B cell (primary cell): Measurements from ENCODE around the gene BIRC7. TPM values are rescaled to one million over a fixed set of nuclear protein-coding genes. Genes with fewer than 3 reads are reported as not detected.
"Not testable (repeated sequence)": the region's sequence is repeated elsewhere in the genome, so short reads cannot be mapped to it uniquely, and the experiment has no call there.

Experiments
- ATAC-seq: fragments of 200-7000 bp; cut with Tn5 transposase; one replicate; pipeline ENCODE4 v1.10.0; 2021; ENCODE audit warnings: low read depth, mild to moderate bottlenecking, moderate number of reproducible peaks, moderate library complexity
- CTCF ChIA-PET: fragments of 350-600 bp; sonication (Branson Sonifier 250); formaldehyde crosslinking; loops from one replicate; lab custom pipeline; 2021; ENCODE audit warnings: antibody characterized with exemption, inconsistent platforms; lab: Charles Lee
- POLR2A ChIA-PET: fragments of 350-600 bp; sonication (Branson Sonifier 250); formaldehyde crosslinking; loops from one replicate; lab custom pipeline; 2021; ENCODE audit warnings: antibody characterized with exemption; lab: Charles Lee
- DNase-seq: peaks from one replicate; pipeline ENCODE4 v3.0.0; 2013
- H2AFZ ChIP-seq: 2 replicates; pipeline ENCODE4 v1.6.1; 2012; ENCODE audit warnings: mild to moderate bottlenecking, low read depth, low read length; ENCODE audit not compliant: insufficient read depth, poor library complexity, severe bottlenecking
- H3K27ac ChIP-seq, 2 donors: 1 replicate in 1 of 2; 2 replicates in 1 of 2; pipeline ENCODE4 v1.5.1; 2012 to 2013; ENCODE audit warnings: low read length in 2 of 2, mild to moderate bottlenecking in 2 of 2, moderate library complexity in 1 of 2
- H3K27me3 ChIP-seq, 4 experiments: fragments of 200-600 bp in 1 of 4; sonication (generic) in 1 of 4; replicated peaks in 1 of 4; 1 replicate in 2 of 4; 2 replicates in 2 of 4; pipeline versions ENCODE4 v1.6.1 to v1.7.0; 2013 to 2016; ENCODE audit warnings: low read length in 3 of 4, mild to moderate bottlenecking in 2 of 4, mixed read lengths in 1 of 4, moderate library complexity in 1 of 4; ENCODE audit not compliant: insufficient read depth in 4 of 4, control insufficient read depth in 3 of 4; ENCODE audit errors: control extremely low read depth in 1 of 4
- H3K36me3 ChIP-seq, 2 experiments: replicated peaks in 1 of 2; 1 replicate in 1 of 2; 2 replicates in 1 of 2; pipeline versions ENCODE4 v1.6.1 to v1.7.1; 2013; ENCODE audit warnings: low read length in 1 of 2; ENCODE audit not compliant: insufficient read depth in 2 of 2, control insufficient read depth in 1 of 2; ENCODE audit errors: control extremely low read depth in 1 of 2, extremely low read depth in 1 of 2
- H3K4me1 ChIP-seq, 2 donors: fragments of 200-600 bp in 1 of 2; sonication (generic) in 1 of 2; 1 replicate in 1 of 2; 2 replicates in 1 of 2; pipeline versions ENCODE4 v1.5.1 to v1.6.1; 2013 to 2017; ENCODE audit warnings: low read length in 2 of 2; ENCODE audit not compliant: control insufficient read depth in 2 of 2, insufficient read depth in 2 of 2
- H3K4me2 ChIP-seq: replicated peaks from 2 replicates; pipeline ENCODE3; 2012; ENCODE audit warnings: mild to moderate bottlenecking, low read depth, low read length; ENCODE audit not compliant: poor library complexity, severe bottlenecking
- H3K4me3 ChIP-seq, 5 experiments: fragments of 200-600 bp in 1 of 5; sonication (generic) in 1 of 5; 1 replicate in 3 of 5; 2 replicates in 2 of 5; pipeline versions ENCODE4 v1.5.1 to v1.7.0; 2011 to 2016; ENCODE audit warnings: low read length in 4 of 5, mild to moderate bottlenecking in 4 of 5, low read depth in 2 of 5, control low read depth in 1 of 5, moderate library complexity in 1 of 5; ENCODE audit not compliant: insufficient read depth in 1 of 5; ENCODE audit errors: control extremely low read depth in 1 of 5, extremely low read depth in 1 of 5
- H3K79me2 ChIP-seq: fragments of 200-600 bp; sonication (generic); one replicate; pipeline ENCODE4 v1.6.0; 2016; ENCODE audit warnings: low read length; ENCODE audit not compliant: control insufficient read depth, insufficient read depth
- H3K9ac ChIP-seq: fragments of 200-600 bp; sonication (generic); 2 replicates; pipeline ENCODE4 v1.6.1; 2017; ENCODE audit warnings: mild to moderate bottlenecking, low read length, moderate library complexity
- H3K9me3 ChIP-seq, 3 donors: one replicate each; pipeline versions ENCODE4 v1.6.1 to v1.7.1; 2013; ENCODE audit warnings: low read length in 2 of 3; ENCODE audit not compliant: control insufficient read depth in 2 of 3, insufficient read depth in 1 of 3; ENCODE audit errors: control extremely low read depth in 1 of 3
- H4K20me1 ChIP-seq: 2 replicates; pipeline ENCODE4 v1.6.0; 2012; ENCODE audit warnings: mild to moderate bottlenecking, low read length; ENCODE audit not compliant: insufficient read depth, control insufficient read depth, poor library complexity, severe bottlenecking
- H3K27ac Mint-ChIP-seq: one replicate; pipeline ENCODE4 v1.8.0; 2021; ENCODE audit warnings: mixed read lengths
- H3K27me3 Mint-ChIP-seq: one replicate; pipeline ENCODE4 v1.8.0; 2021; ENCODE audit warnings: mixed read lengths
- H3K4me1 Mint-ChIP-seq: one replicate; pipeline ENCODE4 v1.8.0; 2021; ENCODE audit warnings: mixed read lengths
- H3K4me3 Mint-ChIP-seq: one replicate; pipeline ENCODE4 v1.8.0; 2021; ENCODE audit warnings: mixed read lengths
- H3K9me3 Mint-ChIP-seq: one replicate; pipeline ENCODE4 v1.8.0; 2022; ENCODE audit warnings: mixed read lengths; ENCODE audit not compliant: insufficient read depth
- EZH2 ChIP-seq: IDR thresholded peaks from 2 replicates; pipeline ENCODE4 v1.6.1; 2012; ENCODE audit warnings: borderline replicate concordance, low read depth, mild to moderate bottlenecking, moderate library complexity, low read length; ENCODE audit not compliant: insufficient read depth, poor library complexity, severe bottlenecking
- WGBS: methylation state at CpG from one replicate; pipeline ENCODE4 v1.1.5; 2013; ENCODE audit warnings: missing lambda C conversion rate; ENCODE audit not compliant: insufficient coverage; 5-methylcytosine and 5-hydroxymethylcytosine counted together
- intact Hi-C: fragments of 100-400 bp; cut with micrococcal nuclease; formaldehyde crosslinking; loops from one replicate; pipeline ENCODE4 v1.10.0; 2022
- polyA plus RNA-seq: library from polyadenylated mRNA; depleted of rRNA; stranded (reverse); fragments of >200 nt; gene quantifications from 2 replicates; pipeline ENCODE4 v1.2.3, GENCODE V29; 2012
- total RNA-seq, 2 donors: library from RNA; stranded (reverse); fragments of 120-200 nt in 1 of 2; gene quantifications; 1 replicate in 1 of 2; 2 replicates in 1 of 2; pipeline versions ENCODE4 v1.2.3 to v1.2.4, GENCODE V29; 2013 to 2022
- TF ChIP-seq, protein P1 (sequence below): fragments of 200-600 bp; IDR thresholded peaks from one replicate; pipeline ENCODE4 v1.8.0; 2022; ENCODE audit warnings: antibody characterized with exemption, mild to moderate bottlenecking

Gene BIRC7
- total and polyA plus RNA-seq, 2 donors (not counting 1 experiment from before 2014, with no cell fraction given) = 0.12 TPM; not detected in 1

DNA sequence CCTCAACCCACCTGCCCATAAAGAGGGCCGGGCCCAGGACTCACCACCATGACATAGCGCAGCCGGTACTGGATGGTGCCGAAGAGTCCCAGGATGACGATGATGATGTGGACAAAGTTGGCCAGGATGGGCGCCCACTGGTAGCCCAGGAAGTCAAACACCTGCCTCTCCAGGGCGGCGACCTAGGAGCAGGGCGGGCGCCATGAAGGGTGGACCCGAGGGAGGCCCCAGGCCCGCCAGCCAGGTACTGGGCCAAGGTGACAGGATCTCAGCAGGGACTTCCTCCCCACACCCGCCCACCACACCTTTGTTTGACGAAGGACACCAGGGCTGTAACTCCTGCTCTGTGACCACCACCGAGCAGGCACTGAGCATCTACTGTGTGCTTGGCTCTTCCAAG lies 14.2 kb downstream of the BIRC7 start:
- WGBS = 90% methylated on average over 15 of the region's 15 CpGs
- H3K27me3 Mint-ChIP-seq = peaks cover 41% of the 10 kb centered on the region
- no peaks in the 10 kb centered on the region for H4K20me1 ChIP-seq
- no peak overlapping the region for H3K4me3 ChIP-seq
- H3K79me2 ChIP-seq = no peaks in the 10 kb centered on the region
- H3K27me3 ChIP-seq = peaks cover 0 to 51% (median 14%) of the 10 kb centered on the region in 4 experiments
- H3K4me1 Mint-ChIP-seq = peaks cover 6% of the 10 kb centered on the region
- TF ChIP-seq EZH2 = no peak
- TF ChIP-seq, protein P1, sequence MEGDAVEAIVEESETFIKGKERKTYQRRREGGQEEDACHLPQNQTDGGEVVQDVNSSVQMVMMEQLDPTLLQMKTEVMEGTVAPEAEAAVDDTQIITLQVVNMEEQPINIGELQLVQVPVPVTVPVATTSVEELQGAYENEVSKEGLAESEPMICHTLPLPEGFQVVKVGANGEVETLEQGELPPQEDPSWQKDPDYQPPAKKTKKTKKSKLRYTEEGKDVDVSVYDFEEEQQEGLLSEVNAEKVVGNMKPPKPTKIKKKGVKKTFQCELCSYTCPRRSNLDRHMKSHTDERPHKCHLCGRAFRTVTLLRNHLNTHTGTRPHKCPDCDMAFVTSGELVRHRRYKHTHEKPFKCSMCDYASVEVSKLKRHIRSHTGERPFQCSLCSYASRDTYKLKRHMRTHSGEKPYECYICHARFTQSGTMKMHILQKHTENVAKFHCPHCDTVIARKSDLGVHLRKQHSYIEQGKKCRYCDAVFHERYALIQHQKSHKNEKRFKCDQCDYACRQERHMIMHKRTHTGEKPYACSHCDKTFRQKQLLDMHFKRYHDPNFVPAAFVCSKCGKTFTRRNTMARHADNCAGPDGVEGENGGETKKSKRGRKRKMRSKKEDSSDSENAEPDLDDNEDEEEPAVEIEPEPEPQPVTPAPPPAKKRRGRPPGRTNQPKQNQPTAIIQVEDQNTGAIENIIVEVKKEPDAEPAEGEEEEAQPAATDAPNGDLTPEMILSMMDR = no peak
- no peak overlapping the region for H3K27ac ChIP-seq
- H2AFZ ChIP-seq = no peak overlapping the region
- POLR2A ChIA-PET = no interaction called here
- no peak overlapping the region for H3K27ac Mint-ChIP-seq
- CTCF ChIA-PET = no interaction called here
- no peaks in the 10 kb centered on the region for H3K36me3 ChIP-seq
- no peaks in the 10 kb centered on the region for H3K9me3 ChIP-seq
- no peak overlapping the region for H3K9ac ChIP-seq
- H3K4me1 ChIP-seq = peaks cover 13% of the 10 kb centered on the region in 2 donors
- intact Hi-C loops = no loop called here
- DNase-seq (no peak), ATAC-seq (no peak)
- no peak overlapping the region for H3K4me2 ChIP-seq
- H3K9me3 Mint-ChIP-seq = no peaks in the 10 kb centered on the region
- H3K4me3 Mint-ChIP-seq = no peak overlapping the region

DNA sequence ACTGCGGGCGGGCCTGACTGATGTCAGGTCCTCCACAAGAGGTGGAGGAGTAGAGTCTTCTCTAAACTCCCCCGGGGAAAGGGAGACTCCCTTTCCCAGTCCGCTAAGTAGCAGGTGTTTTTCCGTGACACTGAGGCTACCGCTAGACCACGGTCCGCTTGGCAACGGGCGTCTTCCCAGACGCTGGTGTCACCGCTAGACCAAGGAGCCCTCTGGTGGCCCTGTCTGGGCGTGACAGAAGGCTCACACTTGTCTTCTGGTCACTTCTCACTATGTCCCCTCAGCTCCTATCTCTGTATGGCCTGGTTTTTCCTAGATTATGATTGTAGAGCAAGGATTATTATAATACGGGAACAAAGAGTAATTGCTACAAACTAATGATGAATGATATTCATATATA lies 15.6 kb downstream of the BIRC7 start:
- H3K9me3 ChIP-seq, H4K20me1 ChIP-seq, H3K4me1 Mint-ChIP-seq, H3K27ac ChIP-seq, H3K79me2 ChIP-seq, H3K36me3 ChIP-seq, CTCF ChIA-PET, POLR2A ChIA-PET, H3K4me3 Mint-ChIP-seq, H2AFZ ChIP-seq, DNase-seq, H3K4me2 ChIP-seq, intact Hi-C loops, H3K9me3 Mint-ChIP-seq, H3K4me3 ChIP-seq, ATAC-seq, H3K9ac ChIP-seq: not testable (repeated sequence)
- TF ChIP-seq, protein P1 = peak; percentile 14
- Mint-ChIP-seq H3K27me3 (peaks cover 40% of the 10 kb centered on the region), H3K27ac (peak overlapping the region; percentile 59)
- peaks cover 13 to 15% of the 10 kb centered on the region in 2 donors for H3K4me1 ChIP-seq
- WGBS = 20% methylated on average over 7 of the region's 14 CpGs
- H3K27me3 ChIP-seq = peaks cover 0 to 58% (median 16%) of the 10 kb centered on the region in 4 experiments
